ENCODE measurements around the gene KMT2E. TPM values are rescaled to one million over a fixed set of nuclear protein-coding genes. Genes with fewer than 3 reads are reported as not detected.

Gene KMT2E
- total RNA-seq, 1 experiment from 2014 or later = 38.2 TPM

DNA sequence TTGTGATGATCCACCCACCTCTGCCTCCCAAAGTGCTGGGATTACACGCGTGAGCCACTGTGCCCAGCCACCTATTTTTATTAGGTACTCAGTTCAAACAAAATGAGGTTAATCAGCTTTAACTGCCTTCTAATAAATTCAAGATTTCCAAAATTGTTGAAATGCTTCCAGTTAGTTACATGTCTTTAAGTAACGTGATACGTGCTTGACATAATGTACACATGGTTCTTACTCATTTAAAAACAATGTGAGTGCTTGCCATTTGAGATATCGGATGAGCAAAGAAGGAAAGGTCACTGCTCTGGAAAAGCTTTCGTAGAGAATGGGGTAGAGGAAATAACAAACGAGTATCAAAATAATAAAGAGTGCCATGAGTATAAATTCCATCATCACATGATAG is 83.6 kb downstream of the KMT2E start:
- H3T11ph ChIP-seq (ENCODE audit: low read length) = no peak overlapping the region
- no peak overlapping the region for H2BK12ac ChIP-seq (ENCODE audit: insufficient read length, low read depth, low read length)
- no peaks in the 10 kb centered on the region for H3K4me1 Mint-ChIP-seq
- no peak overlapping the region for H3K56ac ChIP-seq (ENCODE audit: insufficient read length, low read depth, low read length)
- no peaks in the 10 kb centered on the region for H4K20me1 ChIP-seq (ENCODE audit: control insufficient read depth, insufficient read depth, insufficient read length)
- H3K4me2 ChIP-seq (ENCODE audit: insufficient read depth, insufficient read length, low read length) = no peak overlapping the region
- TF ChIP-seq CTCF (conservative IDR thresholded peaks at IDR 0.05) = no peak
- no peaks in the 10 kb centered on the region for H3K79me2 ChIP-seq (ENCODE audit: insufficient read depth, low read length)
- DNase-seq = no peak
- H3K9me3 ChIP-seq (ENCODE audit: control insufficient read depth, low read depth, low read length) = no peaks in the 10 kb centered on the region
- no peak overlapping the region for H2BK20ac ChIP-seq (ENCODE audit: low read depth, low read length, poor library complexity, severe bottlenecking)
- H3K23me2 ChIP-seq (ENCODE audit: insufficient read length, low read depth, low read length, poor library complexity, severe bottlenecking) = no peaks in the 10 kb centered on the region
- no peak overlapping the region for H4K8ac ChIP-seq (replicated peaks; ENCODE audit: insufficient read length, low read depth, low read length)
- no peak overlapping the region for H3K18ac ChIP-seq (ENCODE audit: insufficient read length, low read depth, low read length)
- H3K14ac ChIP-seq (ENCODE audit: insufficient read depth, low read length) = no peak overlapping the region
- H3K4me3 Mint-ChIP-seq = no peak overlapping the region
- H4K91ac ChIP-seq (ENCODE audit: insufficient read length, low read depth, low read length) = no peak overlapping the region
- no peak overlapping the region for H3K23ac ChIP-seq (ENCODE audit: insufficient read length, low read depth, low read length)
- no peaks in the 10 kb centered on the region for H3K79me1 ChIP-seq (ENCODE audit: insufficient read depth, low read depth, low read length, poor library complexity, severe bottlenecking)
- H3K9me3 Mint-ChIP-seq = no peaks in the 10 kb centered on the region
- no peak overlapping the region for H2AFZ ChIP-seq (ENCODE audit: low read length)
- H4K5ac ChIP-seq (ENCODE audit: insufficient read length, low read depth, low read length) = no peak overlapping the region
- H3K27me3 ChIP-seq (ENCODE audit: insufficient read depth, low read length) = no peaks in the 10 kb centered on the region
- peaks cover 4 to 35% (median 32%) of the 10 kb centered on the region in 3 experiments; a peak in 6 of 7 replicates for H3K36me3 Mint-ChIP-seq (ENCODE audit: insufficient read depth in 1 of 3, low read depth in 3 of 3)
- H2BK15ac ChIP-seq (ENCODE audit: low read depth, low read length) = no peak overlapping the region
- H2BK120ac ChIP-seq (ENCODE audit: low read depth, low read length, poor library complexity, severe bottlenecking) = no peak overlapping the region
- no peak overlapping the region for H3K4ac ChIP-seq (ENCODE audit: low read depth, low read length)
- H3K9ac ChIP-seq (ENCODE audit: extremely low read depth, insufficient read length, low read length) = no peak overlapping the region
- no peak overlapping the region for H3K27ac ChIP-seq (ENCODE audit: insufficient read length, low read depth, low read length)
- no peaks in the 10 kb centered on the region for H3K4me1 ChIP-seq (ENCODE audit: insufficient read depth, low read length)
- H3K27me3 Mint-ChIP-seq (ENCODE audit: low read depth) = no peaks in the 10 kb centered on the region
- no CpG with 5 or more reads among the region's 7 CpGs for WGBS (ENCODE audit: extremely low coverage, insufficient read length, low lambda C conversion rate)
- H2BK5ac ChIP-seq (ENCODE audit: insufficient read length, low read length) = no peak overlapping the region
- peak overlapping the region in 2 of 3 experiments; percentile 1 to 5; a peak in 2 of 7 replicates for H3K27ac Mint-ChIP-seq
- H2AK5ac ChIP-seq (ENCODE audit: insufficient read length, low read length) = no peak overlapping the region
